GM13977 (cell line): ENCODE results near the gene UCN2.

ENCODE experiments used
- DNase-seq: peaks from one replicate; pipeline ENCODE4 v3.0.0; 2012; ENCODE audit warnings: low spot score
- in situ Hi-C: fragments of 300-500 bp; cut with MboI; formaldehyde crosslinking; loops from one replicate; pipeline ENCODE4 v1.12.0; 2022; ENCODE audit warnings: low sequenced_read_pairs, low pct_unique_long_range_greater_than_20kb, mixed read lengths, inconsistent platforms; ENCODE audit not compliant: unreplicated experiment
- TF ChIP-seq, protein P1 (sequence below): IDR thresholded peaks from 2 replicates; pipeline ENCODE4 v1.5.1; 2012; ENCODE audit warnings: mild to moderate bottlenecking, control low read depth; ENCODE audit not compliant: insufficient read depth; ENCODE audit errors: extremely low read depth, missing control alignments

Gene UCN2

DNA sequence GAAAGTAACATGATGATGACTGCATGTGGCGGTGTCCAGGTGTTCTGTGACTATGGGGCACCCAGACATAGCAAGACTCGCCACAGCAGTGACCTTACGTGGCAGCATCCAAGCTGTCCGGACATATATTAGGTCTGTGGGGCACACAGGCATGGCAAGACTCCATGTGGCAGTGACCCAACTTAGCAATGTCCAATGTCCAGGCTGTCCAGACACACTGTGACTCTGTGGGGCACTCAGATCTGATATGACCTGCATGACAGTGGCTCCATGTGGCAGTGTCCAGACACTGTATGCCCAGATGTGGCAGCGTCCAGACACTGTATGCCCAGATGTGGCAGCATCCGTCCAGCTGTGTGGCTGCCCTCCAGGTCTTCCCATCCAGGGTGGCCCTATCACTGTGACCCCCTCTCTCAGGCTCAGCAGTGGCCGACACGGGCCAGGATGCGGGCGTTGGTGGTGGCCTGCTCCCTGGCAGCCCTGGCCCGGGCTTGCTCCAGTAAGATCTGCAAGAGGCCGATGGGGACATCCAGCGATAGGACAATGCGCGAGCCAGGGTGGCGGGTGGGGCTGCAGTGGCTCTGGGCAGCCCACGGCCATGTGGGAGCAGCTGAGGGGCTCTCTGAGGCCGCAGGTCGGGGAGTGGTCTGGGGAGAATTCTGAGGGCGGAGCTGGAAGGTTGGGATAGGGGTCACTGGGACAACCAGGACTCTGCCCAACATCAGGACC, 1.1 kb downstream of the UCN2 start:
- TF ChIP-seq, protein P1, sequence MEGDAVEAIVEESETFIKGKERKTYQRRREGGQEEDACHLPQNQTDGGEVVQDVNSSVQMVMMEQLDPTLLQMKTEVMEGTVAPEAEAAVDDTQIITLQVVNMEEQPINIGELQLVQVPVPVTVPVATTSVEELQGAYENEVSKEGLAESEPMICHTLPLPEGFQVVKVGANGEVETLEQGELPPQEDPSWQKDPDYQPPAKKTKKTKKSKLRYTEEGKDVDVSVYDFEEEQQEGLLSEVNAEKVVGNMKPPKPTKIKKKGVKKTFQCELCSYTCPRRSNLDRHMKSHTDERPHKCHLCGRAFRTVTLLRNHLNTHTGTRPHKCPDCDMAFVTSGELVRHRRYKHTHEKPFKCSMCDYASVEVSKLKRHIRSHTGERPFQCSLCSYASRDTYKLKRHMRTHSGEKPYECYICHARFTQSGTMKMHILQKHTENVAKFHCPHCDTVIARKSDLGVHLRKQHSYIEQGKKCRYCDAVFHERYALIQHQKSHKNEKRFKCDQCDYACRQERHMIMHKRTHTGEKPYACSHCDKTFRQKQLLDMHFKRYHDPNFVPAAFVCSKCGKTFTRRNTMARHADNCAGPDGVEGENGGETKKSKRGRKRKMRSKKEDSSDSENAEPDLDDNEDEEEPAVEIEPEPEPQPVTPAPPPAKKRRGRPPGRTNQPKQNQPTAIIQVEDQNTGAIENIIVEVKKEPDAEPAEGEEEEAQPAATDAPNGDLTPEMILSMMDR = no peak
- DNase-seq = no peak
- in situ Hi-C loops = no loop called here

DNA sequence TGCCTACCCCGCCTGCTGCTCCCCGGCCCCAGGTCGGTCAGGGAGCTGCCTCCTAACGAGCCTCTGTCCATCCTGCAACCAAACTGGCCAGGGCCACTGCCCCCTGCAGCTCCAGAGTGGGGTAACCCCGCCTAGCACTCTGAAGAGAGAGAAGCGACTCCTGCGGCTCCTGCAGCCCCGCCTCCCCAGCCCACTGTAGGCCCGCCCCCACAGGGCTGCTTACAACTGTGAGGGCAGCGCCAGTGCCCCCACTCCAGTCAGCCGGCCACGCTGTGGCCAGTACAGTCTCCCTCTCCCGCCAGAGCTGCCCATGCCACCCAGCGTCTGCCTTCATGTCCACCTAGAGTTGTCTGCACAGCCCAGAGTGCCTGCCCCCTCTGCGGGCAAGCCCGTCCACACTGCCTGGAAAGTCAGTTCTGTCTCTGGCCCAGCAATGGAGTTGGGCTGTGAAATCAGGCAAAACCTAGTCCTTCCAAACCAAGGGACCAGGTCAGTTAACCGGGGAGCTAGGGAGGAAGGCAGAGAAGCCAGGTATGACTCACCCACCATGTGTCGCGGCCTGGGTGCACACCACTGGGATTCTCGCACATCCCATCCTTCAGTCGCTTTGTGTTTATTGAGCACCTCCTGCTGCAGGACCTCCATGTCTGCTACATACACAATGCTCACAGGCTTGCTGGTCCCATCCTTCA, 2.4 kb downstream of the UCN2 start:
- in situ Hi-C loops = no loop called here
- TF ChIP-seq, protein P1 = peak; percentile 18
- DNase-seq = peak; percentile 69

DNA sequence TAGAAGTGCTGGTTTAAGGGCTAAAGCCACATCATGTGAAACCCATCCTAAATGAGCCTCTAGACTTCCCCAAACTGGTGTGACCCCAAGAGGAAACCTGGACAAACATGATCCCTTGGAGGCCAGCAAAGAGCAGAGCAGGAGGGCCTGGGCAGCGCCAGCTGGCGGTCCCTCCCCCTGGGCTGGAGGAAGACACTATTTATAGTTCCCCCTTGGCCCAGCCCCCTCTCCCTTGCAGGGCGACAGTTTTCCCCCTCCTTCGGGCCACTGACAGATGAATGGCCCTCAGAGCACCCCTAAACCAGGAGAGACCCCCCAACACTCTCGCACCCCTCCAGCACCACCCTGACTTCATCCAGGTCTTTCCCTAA, 2.9 kb downstream of the UCN2 start:
- in situ Hi-C loops = no loop called here
- TF ChIP-seq, protein P1 = no peak
- no peak for DNase-seq

DNA sequence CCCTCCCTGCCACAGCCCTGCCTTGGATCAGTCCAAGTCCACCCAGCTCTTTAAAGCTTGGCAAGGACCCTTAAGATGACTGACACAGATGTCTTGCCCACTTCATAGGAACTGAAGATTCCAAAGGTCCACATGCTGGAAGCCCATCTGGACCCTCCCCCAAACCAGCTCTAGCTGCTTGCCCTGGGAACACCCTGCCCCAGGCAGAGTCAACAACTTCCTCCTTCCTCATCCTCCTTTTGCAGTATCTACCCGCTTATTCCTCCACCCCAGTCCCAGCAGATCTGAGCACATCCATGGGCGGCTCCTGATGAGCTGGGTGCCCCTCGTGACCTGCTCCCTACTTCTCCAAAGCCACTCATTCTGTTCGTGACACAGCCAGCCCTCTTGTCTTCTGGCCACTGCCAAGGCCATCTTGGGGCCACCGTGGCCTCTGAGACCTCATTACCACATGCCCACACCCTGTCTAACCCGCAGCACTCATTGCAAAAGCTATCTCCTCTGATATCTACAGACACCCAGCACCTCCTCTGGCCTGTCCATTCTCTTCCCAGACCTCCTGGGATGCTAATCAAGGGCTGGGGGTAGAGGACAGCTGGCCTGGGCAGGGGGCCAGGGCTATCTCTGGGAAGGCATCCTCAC, 5.0 kb downstream of the UCN2 start:
- TF ChIP-seq, protein P1 = no peak
- no peak for DNase-seq
- in situ Hi-C loops = no loop called here

DNA sequence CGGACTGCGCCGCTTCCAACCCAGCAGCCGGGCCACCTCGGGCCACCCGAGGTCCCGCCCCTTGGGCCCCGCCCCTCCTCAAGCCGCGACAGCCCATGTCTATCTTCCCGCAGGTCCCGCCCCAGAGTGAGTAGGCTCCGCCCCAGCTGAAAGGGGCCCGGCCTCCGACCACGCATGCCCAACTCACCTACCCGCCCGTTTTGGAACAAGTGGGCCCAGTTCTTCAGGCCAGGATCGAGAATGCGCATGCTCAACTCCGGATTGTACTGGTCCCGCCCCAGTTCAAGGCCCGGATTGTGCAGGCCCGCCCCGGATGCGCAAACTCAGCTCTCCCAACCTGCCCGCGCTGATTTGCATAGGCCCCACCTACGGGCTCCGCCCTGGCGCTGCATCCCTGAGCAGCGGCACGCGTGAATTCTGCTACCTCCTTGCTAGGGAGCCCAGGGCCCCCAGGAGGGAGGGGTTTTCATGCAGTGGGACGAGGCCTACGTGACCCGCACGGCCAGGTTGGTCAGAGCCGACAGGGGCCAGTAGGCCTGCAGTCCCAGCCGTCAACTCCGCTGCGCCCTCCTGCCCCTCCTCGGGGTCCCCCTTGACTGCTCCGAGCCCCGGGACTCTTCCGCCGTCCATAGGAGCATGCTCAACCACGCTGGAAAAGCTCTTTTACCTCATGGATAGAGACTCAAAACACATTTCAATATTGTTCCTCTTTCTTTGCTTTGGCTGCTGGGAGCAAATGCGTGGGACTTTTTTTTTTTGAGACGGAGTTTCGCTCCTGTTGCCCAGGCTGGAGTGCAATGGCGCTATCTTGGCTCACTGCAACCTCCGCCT, 6.6 kb downstream of the UCN2 start, which contains the start of gene PFKFB4:
TSS of gene PFKFB4 (minus strand) at position 8 of the 831 bp plus-strand sequence. CDS start 26 bp downstream, outside the sequence.
- in situ Hi-C loops = no loop called here
- DNase-seq = peak; percentile 98
- TF ChIP-seq, protein P1 = no peak
